ENCODE results near the gene CES2. TPM values are rescaled to one million over a fixed set of nuclear protein-coding genes. Genes with fewer than 3 reads are reported as not detected.
"Not testable (repeated sequence)": the region's sequence is repeated elsewhere in the genome, so short reads cannot be mapped to it uniquely, and the experiment has no call there.

CES2 gene
- total and polyA plus RNA-seq, 5 donors, result 32.4 to 47.6 (median 39.0) TPM

DNA sequence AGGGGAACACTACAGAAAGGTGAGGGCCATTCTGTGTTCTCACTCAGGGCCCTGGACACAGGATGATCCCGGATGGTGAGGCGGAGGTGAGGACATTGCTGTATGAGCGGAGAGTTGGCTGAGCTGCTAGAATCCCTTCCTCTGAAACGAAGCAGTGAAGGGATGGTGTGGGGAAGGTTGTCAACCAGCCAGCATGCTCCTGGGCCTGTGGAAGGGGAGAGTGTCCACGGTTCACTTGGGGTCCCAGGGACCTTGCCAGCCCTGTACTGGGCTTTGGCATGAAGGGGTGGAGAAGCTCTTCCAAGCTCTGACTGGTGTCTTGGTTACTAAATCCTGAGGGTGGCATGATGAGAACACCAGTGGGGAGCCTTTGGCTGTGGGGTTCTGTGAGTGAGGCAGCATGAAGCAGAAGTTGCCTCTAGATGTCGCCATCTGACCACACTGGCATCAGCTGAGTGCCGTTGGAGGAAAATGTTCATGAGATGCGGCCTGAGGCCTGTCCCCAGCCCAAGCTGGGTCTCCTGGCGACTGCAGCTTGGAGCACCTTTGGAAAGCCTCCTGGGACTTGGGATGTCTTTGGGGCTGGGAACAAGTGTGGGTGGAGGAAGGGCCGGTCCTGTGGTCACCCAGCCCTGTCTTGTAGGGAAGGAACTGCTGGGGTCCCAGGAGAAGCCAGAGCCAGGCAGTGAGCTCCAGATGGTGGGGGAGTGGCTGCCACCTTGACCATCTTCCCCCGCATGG is 40.2 kb upstream of the CES2 start:
- Histone ChIP-seq H3K9me3 (ENCODE audit: control insufficient read depth, low read length) (no peaks in the 10 kb centered on the region), H3K4me3 (ENCODE audit: low read length) (no peak overlapping the region), H3K27me3 (ENCODE audit: control insufficient read depth, insufficient read depth) (no peaks in the 10 kb centered on the region), H3K27ac (ENCODE audit: low read length) (no peak overlapping the region), H3K4me1 (ENCODE audit: control insufficient read depth, insufficient read depth, low read length) (peaks cover 8% of the 10 kb centered on the region)
- DNase-seq, result peak; percentile 61 to 84 (median 81)
- WGBS, result 38% methylated on average over 11 of the region's 11 CpGs
- peak; percentile 78 to 82 for ATAC-seq
- intact Hi-C loops (cut with DNase I), result loop anchor here in 3 of 4 donors (5.0 to 10.0 kb wide), 2 partner anchors 37 to 50 kb away; partner anchors contain the start of gene CIAO2B (in 2 of the 3)

DNA sequence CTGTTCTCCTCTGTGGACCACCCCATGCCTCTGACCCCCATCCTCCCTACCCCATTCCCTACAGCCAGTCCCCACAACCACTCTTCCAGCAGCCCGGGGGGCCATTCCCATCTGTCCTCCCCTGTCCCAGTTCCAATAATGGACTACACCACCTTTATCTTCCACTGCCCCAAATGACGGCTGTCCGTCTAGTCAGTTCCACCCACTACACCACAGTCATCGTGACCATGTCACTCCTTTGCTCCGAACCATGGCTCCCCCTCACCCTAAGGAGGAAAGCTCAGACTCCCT is 39.7 kb upstream of the CES2 start:
- Histone ChIP-seq H3K27ac (ENCODE audit: low read length) (no peak overlapping the region), H3K27me3 (ENCODE audit: control insufficient read depth, insufficient read depth) (no peaks in the 10 kb centered on the region), H3K4me3 (ENCODE audit: low read length) (no peak overlapping the region), H3K9me3 (ENCODE audit: control insufficient read depth, low read length) (no peaks in the 10 kb centered on the region), H3K4me1 (ENCODE audit: control insufficient read depth, insufficient read depth, low read length) (peaks cover 12% of the 10 kb centered on the region)
- 69% methylated on average over 5 of the region's 5 CpGs for WGBS
- no peak for DNase-seq
- intact Hi-C loops (cut with DNase I), result loop anchor here in 3 of 4 donors (5.0 to 10.0 kb wide), 2 partner anchors 37 to 49 kb away; partner anchors contain the start of gene CIAO2B (in 2 of the 3)
- peak in 1 of 2 donors; percentile 4 for ATAC-seq

DNA sequence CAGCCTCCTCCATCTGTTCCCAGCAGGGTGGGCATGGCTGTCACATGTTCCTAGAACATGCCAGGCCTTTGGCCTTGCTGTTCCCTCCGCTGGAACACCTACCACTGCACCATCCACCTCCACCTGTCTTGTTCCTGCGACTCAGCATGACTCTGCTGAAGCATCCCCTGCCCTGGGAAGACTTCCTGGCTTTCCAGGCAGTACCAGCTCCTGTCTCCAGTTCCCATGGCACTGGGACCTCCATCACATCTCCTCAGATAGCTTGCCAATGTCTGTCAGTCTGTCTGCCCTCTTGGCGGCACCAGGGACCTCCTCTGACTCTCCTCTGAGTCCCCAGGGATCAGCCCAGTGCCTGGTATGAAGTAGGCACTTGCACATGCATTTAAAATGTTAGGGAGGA is 39.3 kb upstream of the CES2 start:
- H3K27ac ChIP-seq (ENCODE audit: low read length), result no peak overlapping the region
- H3K4me1 ChIP-seq (ENCODE audit: control insufficient read depth, insufficient read depth, low read length), result peaks cover 15% of the 10 kb centered on the region
- ATAC-seq, result no peak
- H3K4me3 ChIP-seq (ENCODE audit: low read length), result no peak overlapping the region
- 93% methylated on average over 3 of the region's 3 CpGs for WGBS
- H3K27me3 ChIP-seq (ENCODE audit: control insufficient read depth, insufficient read depth), result no peaks in the 10 kb centered on the region
- DNase-seq, result peak in 1 of 3 donors; percentile 37
- no peaks in the 10 kb centered on the region for H3K9me3 ChIP-seq (ENCODE audit: control insufficient read depth, low read length)
- intact Hi-C loops (cut with DNase I), result loop anchor here in 3 of 4 donors (5.0 to 10.0 kb wide), 2 partner anchors 36 to 49 kb away; partner anchors contain the start of gene CIAO2B (in 2 of the 3)

DNA sequence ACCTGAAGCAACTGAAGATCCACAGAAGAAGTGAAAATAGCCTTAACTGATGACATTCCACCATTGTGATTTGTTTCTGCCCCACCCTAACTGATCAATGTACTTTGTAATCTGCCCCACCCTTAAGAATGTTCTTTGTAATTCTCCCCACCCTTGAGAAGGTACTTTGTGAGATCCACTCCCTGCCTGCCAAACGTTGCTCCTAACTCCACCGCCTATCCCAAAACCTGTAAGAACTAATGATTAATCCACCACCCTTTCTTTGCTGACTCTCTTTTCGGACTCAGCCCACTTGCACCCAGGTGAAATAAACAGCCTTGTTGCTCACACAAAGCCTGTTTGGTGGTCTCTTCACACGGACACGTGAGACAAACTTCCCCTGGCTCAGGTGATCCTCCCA is 38.6 kb upstream of the CES2 start:
- not testable (repeated sequence) for DNase-seq; H3K9me3 ChIP-seq (ENCODE audit: control insufficient read depth, low read length); H3K4me3 ChIP-seq (ENCODE audit: low read length); H3K27me3 ChIP-seq (ENCODE audit: control insufficient read depth, insufficient read depth); ATAC-seq; H3K27ac ChIP-seq (ENCODE audit: low read length)
- 81% methylated on average over 5 of the region's 5 CpGs for WGBS
- intact Hi-C loops (cut with DNase I), result loop anchor here in 3 of 4 donors (5.0 to 10.0 kb wide), 2 partner anchors 36 to 48 kb away; partner anchors contain the start of gene CIAO2B (in 2 of the 3)
- H3K4me1 ChIP-seq (ENCODE audit: control insufficient read depth, insufficient read depth, low read length), result peaks cover 20% of the 10 kb centered on the region

DNA sequence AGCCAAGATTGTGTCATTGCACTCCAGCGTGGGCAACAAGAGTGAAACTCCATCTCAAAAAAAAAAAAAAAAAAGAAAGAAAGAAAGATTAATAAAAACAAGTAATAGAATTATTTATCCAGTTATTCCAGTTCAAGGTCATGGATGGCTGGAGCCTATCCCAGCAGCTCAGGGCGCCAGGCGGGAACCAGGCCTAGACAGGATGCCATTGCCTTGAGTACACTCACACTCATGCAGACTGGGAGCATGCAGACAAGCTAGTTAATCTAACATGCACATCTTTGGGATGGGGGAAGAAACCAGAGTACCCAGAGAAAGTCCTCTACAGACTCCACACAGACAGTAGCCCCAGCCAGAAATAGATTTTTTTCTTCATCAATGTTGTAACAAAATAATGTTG is 37.1 kb upstream of the CES2 start:
- WGBS, result 52% methylated on average over 3 of the region's 3 CpGs
- Histone ChIP-seq H3K27me3 (ENCODE audit: control insufficient read depth, insufficient read depth) (no peaks in the 10 kb centered on the region), H3K4me3 (ENCODE audit: low read length) (no peak overlapping the region), H3K4me1 (ENCODE audit: control insufficient read depth, insufficient read depth, low read length) (peaks cover 27% of the 10 kb centered on the region), H3K27ac (ENCODE audit: low read length) (no peak overlapping the region), H3K9me3 (ENCODE audit: control insufficient read depth, low read length) (no peaks in the 10 kb centered on the region)
- ATAC-seq (no peak), DNase-seq (peak in 2 of 3 donors; percentile 75 to 77)
- intact Hi-C loops (cut with DNase I), result loop anchor here in 3 of 4 donors (5.0 to 10.0 kb wide), 2 partner anchors 34 to 47 kb away; partner anchors contain the start of gene CIAO2B (in 2 of the 3)

DNA sequence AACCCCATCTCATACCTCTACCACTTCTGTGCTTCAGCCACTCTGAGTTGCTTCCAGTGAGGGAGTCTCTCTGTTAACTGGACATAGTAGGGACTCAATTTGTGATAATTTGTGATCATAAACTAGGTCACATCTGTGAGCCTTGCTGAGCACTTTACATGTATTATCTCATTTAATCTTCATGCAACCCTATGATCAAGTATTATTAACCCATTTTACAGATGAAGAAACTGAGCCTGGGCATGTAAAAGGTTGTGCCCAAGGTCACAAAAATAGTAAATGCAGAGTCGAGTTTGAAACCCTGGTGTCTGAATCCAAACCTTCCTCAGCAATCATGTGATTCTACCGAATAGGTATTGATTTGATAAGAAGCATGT is 36.4 kb upstream of the CES2 start:
- peaks cover 27% of the 10 kb centered on the region for H3K4me1 ChIP-seq (ENCODE audit: control insufficient read depth, insufficient read depth, low read length)
- WGBS, result 79% methylated on average over 2 of the region's 2 CpGs
- intact Hi-C loops (cut with DNase I), result loop anchor here in 3 of 4 donors (5.0 to 10.0 kb wide), 2 partner anchors 33 to 46 kb away; partner anchors contain the start of gene CIAO2B (in 2 of the 3)

DNA sequence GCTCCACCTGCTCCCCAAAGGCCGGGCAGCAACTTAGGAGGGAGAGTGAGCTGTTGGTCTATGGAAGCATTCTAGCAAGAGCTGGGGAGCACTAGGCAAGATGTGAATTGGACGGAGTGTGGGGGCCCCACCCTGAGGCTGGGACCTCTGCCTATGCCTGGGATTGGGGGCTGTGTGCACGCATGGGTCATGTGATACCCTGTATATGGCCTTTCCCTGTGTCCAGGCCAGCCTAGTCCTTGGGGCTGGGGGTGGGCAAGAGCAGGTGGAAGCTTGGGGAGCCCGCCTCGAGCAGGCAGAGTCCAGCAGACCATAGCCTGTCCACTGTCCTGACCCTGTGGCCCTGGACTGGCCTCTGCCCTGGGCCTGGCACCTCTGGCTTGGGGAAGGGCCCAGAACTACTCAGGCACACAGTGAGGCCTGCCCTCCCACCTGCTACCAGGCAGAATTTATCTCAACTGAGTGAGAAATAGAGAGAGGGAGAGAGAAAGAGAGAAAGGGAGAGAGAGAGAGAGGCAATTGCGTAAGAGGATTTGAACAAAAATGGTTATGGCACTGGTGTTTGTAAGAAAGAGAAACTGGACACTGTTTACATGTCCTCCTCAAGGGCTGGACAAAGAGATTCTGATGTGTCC is 35.9 kb upstream of the CES2 start:
- H3K27ac ChIP-seq (ENCODE audit: low read length), result peak overlapping the region; percentile 98
- no peaks in the 10 kb centered on the region for H3K9me3 ChIP-seq (ENCODE audit: control insufficient read depth, low read length)
- ATAC-seq, result no peak
- intact Hi-C loops (cut with DNase I), result loop anchor here in 3 of 4 donors (5.0 to 10.0 kb wide), 2 partner anchors 33 to 45 kb away; partner anchors contain the start of gene CIAO2B (in 2 of the 3)
- no peak overlapping the region for H3K4me3 ChIP-seq (ENCODE audit: low read length)
- H3K27me3 ChIP-seq (ENCODE audit: control insufficient read depth, insufficient read depth), result no peaks in the 10 kb centered on the region
- WGBS, result 77% methylated on average over 6 of the region's 6 CpGs
- peak in 1 of 3 donors; percentile 49 for DNase-seq
- H3K4me1 ChIP-seq (ENCODE audit: control insufficient read depth, insufficient read depth, low read length), result peaks cover 27% of the 10 kb centered on the region

More for the DNA sequence above, 36.4 kb upstream of the CES2 start:
- ATAC-seq (no peak), DNase-seq (no peak)
- Histone ChIP-seq H3K27me3 (ENCODE audit: control insufficient read depth, insufficient read depth) (no peaks in the 10 kb centered on the region), H3K27ac (ENCODE audit: low read length) (peak overlapping the region; percentile 98), H3K9me3 (ENCODE audit: control insufficient read depth, low read length) (no peaks in the 10 kb centered on the region), H3K4me3 (ENCODE audit: low read length) (no peak overlapping the region)

DNA sequence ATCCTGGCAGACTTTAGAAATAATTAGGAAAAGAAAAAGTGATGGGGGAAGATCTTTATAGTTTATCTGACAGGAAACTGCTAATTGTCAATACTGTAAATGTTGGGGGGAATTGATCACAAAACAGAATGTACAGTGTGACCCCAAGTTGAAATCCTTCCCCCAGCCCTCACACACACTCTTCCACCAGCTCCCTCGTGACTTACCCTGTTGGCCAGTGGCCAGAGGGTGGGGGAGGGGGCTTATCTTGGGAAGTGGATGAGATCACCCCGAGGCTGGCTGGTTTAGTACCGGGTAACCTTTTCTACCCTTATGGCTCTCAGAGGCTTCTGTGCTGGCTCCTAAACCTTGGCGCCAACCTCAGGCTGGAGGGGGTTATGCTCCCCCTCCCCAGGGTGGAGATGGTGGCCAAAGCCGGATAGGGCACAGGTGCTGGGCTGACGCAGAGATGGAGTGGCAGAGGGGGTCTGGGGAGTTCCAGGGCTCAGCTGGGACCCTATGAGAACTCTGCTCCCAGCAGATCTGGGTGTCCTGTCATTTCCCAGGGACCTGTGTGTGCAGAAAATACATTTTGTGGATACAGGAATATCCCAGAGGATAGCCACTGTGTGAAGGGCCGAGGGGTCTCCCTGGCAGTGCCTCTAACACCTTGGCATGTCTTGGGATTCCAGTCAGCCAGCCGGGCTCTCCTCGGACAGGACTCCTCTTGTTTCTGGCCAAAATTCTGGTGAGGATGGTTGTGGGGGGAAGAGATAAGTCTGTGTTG is 35.2 kb upstream of the CES2 start:
- Histone ChIP-seq H3K4me3 (ENCODE audit: low read length) (no peak overlapping the region), H3K27ac (ENCODE audit: low read length) (peak overlapping the region; percentile 98), H3K4me1 (ENCODE audit: control insufficient read depth, insufficient read depth, low read length) (peaks cover 27% of the 10 kb centered on the region), H3K9me3 (ENCODE audit: control insufficient read depth, low read length) (no peaks in the 10 kb centered on the region), H3K27me3 (ENCODE audit: control insufficient read depth, insufficient read depth) (no peaks in the 10 kb centered on the region)
- 23% methylated on average over 9 of the region's 9 CpGs for WGBS
- DNase-seq, result peak; percentile 80 to 92 (median 92)
- peak; percentile 7 to 30 for ATAC-seq
- intact Hi-C loops (cut with DNase I), result loop anchor here in 3 of 4 donors (5.0 to 10.0 kb wide), 2 partner anchors 32 to 45 kb away; partner anchors contain the start of gene CIAO2B (in 2 of the 3)

DNA sequence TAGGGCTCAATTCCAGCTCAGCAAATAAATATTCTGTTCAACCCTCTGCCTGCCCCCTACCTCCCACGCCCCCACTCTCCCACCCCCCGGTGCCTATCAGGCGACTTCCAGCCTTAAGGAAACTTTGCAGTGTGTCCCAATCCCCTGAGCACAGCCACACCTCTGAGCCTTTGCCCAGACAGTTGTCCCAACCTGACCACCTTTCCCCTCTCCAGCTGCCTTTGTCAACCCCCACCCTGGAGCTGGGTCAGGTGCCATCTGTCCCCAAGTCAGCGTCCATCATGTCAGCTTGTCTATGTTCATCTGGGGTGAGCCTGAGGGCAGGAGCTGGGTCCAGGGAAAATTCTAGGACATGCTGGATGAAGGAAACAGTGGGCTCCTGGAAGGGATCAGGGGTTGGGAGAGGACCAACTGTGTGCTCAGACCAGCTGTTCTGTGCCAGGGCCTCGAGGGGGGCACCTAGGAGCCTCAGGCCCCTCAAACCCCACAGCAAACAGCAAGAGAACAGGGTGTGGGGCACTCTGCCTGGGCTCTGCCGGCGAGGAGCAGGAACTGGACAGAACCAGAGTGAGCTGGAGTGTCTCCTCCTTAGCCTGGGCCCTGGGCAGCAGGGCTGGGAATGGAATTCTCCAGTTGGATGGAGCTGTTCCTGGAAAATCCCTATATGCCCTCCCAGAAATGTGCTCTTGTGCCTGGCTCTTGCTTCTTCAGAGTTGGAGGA is 34.4 kb upstream of the CES2 start:
- Histone ChIP-seq H3K9me3 (ENCODE audit: control insufficient read depth, low read length) (no peaks in the 10 kb centered on the region), H3K4me3 (ENCODE audit: low read length) (no peak overlapping the region), H3K27me3 (ENCODE audit: control insufficient read depth, insufficient read depth) (no peaks in the 10 kb centered on the region), H3K4me1 (ENCODE audit: control insufficient read depth, insufficient read depth, low read length) (peaks cover 28% of the 10 kb centered on the region), H3K27ac (ENCODE audit: low read length) (peak overlapping the region; percentile 98)
- peak in 1 of 2 donors; percentile 7 for ATAC-seq
- WGBS, result 26% methylated on average over 7 of the region's 7 CpGs
- intact Hi-C loops (cut with DNase I), result no loop called here
- peak in 1 of 3 donors; percentile 66 for DNase-seq

DNA sequence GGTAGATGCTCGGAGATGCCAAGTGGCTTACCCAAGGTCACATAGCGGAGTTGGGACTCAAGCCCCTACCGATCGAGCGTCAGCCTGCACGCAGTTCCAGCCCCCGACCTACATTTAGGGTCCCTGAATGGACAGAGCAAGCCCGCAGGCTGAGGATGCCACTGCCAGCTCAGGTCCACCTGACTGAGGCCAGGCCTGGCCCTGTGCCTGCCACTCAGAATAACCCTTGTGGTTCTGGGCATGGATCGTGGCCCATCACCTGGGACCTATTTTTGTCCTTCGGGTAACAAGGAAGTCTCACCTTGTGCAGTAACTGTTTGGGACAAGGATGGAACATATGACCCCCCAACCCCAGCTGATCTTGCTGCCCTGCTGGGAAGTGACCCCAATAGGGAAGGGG is 33.7 kb upstream of the CES2 start:
- Histone ChIP-seq H3K27me3 (ENCODE audit: control insufficient read depth, insufficient read depth) (no peaks in the 10 kb centered on the region), H3K9me3 (ENCODE audit: control insufficient read depth, low read length) (no peaks in the 10 kb centered on the region), H3K27ac (ENCODE audit: low read length) (peak overlapping the region; percentile 98), H3K4me1 (ENCODE audit: control insufficient read depth, insufficient read depth, low read length) (peaks cover 28% of the 10 kb centered on the region), H3K4me3 (ENCODE audit: low read length) (no peak overlapping the region)
- 75% methylated on average over 10 of the region's 10 CpGs for WGBS
- intact Hi-C loops (cut with DNase I), result no loop called here
- ATAC-seq, result no peak
- DNase-seq, result peak in 1 of 3 donors; percentile 70

Data from right cardiac atrium (tissue), 5 donors.